Caki2 (cell line): ENCODE results near the gene LRRC31. TPM values are rescaled to one million over a fixed set of nuclear protein-coding genes. Genes with fewer than 3 reads are reported as not detected.

Source experiments
- DNase-seq: peaks from one replicate; pipeline ENCODE4 v3.0.0-alpha.2; 2015; ENCODE audit warnings: low read depth
- in situ Hi-C: cut with HindIII; loops from 2 replicates; pipeline ENCODE4 v1.10.0; 2016; ENCODE audit warnings: low sequenced_read_pairs, low pct_unique_long_range_greater_than_20kb, mixed read lengths
- total RNA-seq: library from RNA; depleted of rRNA; stranded (reverse); fragments of >200 nt; shearing (Covaris generic); gene quantifications from 2 replicates; pipeline ENCODE4 v1.2.3, GENCODE V29; 2014; ENCODE audit warnings: low replicate concordance

The LRRC31 gene
- total RNA-seq, 1 experiment from 2014 or later = 0.47 TPM

DNA sequence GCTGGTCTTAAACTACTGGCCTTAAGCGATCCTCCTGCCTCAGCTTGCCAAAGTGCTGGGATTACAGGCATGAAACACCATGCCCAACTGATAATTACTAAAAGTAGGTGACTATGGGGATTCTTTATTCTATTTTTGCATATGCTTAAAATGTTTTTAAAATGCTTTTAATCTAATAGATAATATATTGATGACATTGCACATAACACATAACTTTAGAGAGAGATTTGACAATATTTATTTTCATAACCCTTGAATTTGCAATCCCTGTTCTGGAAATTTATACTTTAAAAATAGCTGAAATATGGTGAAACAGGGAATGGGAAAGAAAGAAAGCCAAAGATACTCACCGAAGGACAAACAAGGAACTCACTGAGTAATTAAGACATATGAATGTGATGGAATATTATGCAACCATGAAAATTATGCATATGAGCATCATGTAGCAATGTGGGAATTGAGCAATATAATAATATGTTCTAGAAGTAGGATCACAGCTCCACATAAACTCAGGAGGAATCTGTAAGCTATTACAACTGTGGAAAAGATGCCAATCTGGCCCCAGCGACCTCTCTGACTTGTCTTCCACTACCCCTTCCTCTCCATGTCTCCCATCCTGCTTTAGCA lies 2.0 kb downstream of the LRRC31 start:
- no peak for DNase-seq
- in situ Hi-C loops = no loop called here

DNA sequence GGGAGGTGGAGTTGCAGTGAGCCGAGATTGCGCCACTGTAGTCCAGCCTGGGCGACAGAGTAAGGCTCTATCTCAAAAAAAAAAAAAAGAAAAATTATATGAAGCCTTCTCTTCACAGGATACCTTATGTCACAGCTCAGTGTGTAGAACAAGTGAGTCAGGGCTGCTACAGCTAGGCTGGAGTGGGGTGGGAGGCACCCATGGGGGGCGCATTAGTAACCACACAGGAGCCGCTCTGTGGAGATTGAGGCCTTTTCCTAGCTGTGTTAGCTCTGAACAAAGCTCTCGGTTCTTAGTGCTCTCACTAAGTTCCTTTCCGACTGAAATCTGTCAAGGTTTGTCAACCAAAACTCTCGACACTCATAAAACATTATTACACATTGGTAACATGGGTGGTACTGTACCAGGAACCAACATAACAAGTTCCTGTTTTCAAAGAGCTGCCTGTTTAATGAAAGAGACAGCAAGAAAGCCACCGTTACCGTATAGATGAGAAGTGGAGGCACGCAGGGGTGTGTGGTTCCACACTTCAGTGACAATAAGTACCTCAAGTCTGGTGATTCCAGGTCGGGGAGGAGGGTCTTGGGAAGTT lies 4.5 kb downstream of the LRRC31 start:
- in situ Hi-C loops = no loop called here
- DNase-seq = no peak

DNA sequence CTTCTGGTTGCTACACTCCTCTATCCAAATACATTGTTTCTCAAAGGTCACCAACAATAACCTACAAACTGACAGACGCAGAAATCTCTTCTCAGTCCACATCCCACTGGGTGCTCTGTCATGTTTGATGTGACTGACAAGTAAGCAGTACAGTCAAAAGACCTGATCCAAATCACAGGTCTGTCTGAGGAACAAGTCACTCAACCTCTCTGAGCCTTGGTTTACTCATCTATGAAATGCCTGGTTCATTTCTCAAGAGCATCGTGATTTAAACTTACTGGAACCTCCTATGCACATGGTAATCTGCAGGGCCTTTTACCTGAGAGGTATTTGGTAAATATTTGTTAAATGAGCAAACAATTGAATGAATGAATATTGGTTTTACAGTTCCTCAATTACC lies 5.5 kb downstream of the LRRC31 start:
- in situ Hi-C loops = no loop called here
- DNase-seq = no peak

DNA sequence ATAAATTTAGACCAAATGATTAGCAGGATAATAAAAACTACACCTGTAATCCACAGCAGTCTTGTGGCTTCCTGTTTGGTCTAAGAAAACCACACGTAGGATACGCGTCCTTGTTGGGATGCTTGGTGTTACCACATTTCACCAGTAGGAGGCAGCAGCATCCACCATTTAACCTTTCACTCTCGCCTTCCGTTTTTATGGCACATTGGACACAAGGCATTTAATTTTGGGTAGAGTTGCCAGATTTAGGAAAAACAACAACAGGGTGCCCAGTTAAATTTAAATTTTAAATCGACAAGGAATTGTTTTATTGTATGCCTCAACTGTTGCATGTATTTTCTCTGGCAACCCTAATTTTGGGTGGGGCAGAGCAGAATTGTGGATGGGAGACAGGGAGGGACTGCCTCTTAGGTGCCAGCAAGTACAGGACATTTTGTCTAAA lies 6.3 kb downstream of the LRRC31 start:
- in situ Hi-C loops = no loop called here

DNA sequence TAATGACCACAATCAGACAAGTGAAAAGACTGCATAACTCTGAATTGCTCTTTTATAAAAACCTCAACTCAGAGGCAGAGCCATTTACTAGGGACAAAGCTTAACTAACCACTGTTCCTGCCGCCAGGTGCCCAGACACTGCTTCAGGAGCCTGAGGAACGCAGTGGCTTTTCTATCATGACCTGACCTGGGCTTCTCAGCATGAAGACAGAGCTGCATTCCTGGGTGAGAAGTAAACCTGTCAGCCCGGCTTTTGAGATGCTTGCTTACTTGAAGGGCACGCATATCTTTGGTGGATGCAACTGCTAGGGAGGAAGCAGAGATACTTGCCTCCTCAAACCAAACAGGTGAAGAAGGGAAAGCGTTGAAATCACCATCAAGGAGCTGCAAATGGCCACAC lies 7.9 kb downstream of the LRRC31 start:
- no peak for DNase-seq
- in situ Hi-C loops = no loop called here

More for the DNA sequence above, 6.3 kb downstream of the LRRC31 start:
- peak; percentile 77 for DNase-seq

DNA sequence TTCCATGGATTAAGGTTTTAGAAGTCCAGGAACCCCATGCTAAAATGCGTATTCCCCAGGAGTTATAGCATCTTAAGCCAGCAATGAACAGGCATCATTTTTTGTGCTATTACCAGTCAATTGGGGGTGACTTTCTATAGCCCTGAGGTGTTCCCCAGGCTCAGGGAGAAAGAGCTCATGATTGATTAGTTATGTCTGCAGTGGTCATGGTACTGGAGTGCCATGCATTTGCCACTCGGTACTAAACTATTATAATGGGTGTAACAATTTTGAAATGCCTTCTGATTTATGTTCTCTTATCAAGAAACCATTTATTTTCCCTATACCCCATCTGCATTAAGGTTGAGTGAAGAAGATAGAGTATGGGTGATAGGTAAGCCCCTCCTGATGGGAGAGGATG lies 11.9 kb downstream of the LRRC31 start:
- DNase-seq = no peak
- in situ Hi-C loops = no loop called here

DNA sequence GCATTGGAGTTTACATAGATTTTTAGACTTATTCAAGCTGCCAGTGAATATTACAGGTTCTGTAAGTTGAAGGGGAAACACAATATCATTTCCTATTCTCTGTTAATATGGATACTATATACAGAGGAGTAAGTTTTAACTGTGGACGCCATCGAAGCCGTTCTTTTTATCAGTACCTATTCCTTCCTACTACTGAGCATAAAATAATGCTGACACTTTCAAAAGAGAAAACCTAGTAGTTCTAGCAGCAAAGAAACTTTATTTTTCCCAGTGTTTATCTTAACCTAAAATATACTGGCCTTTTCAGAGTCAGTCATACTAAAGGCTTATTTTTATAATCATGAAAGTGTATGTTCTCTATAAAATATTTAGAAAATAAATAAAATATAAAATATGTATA lies 14.2 kb downstream of the LRRC31 start:
- no peak for DNase-seq
- in situ Hi-C loops = no loop called here

DNA sequence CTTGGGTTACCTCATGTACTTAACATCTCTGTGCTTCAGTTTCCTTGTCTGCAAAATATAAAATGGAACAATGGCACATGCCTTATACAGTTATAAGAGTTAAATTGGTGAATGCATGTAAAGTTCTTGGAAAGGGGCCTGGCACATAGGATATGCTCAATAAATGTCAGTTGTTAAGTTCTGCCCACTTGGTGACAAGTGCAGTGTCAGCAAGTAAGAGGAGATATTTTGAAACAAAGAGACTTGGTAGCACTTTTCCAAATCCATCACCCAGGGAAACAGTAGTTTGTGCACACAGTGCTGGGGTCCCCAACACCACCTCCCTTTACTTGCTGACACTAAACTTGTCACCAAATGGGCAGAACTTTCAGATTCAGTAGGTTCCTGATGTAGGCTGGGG lies 19.1 kb downstream of the LRRC31 start:
- no peak for DNase-seq
- in situ Hi-C loops = no loop called here

DNA sequence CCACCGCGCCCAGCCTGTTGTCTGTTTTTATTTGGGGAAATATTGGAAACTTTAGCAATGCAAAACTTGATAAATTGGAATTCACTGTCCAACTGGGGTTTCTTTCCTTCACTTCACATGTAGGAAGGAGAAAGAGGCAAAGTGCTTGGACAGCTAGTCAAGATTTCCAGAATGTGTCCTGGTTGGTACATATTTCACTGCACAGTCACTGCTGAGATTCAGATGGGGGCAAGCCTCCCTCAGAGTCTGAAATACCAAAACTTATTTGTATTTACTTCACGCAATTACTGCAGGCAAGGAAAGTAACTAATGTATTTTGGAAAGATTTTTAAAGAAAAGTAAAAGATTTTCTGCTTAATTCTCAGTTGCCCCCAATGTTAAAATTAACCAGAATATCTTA lies 21.0 kb downstream of the LRRC31 start:
- in situ Hi-C loops = no loop called here
- no peak for DNase-seq

DNA sequence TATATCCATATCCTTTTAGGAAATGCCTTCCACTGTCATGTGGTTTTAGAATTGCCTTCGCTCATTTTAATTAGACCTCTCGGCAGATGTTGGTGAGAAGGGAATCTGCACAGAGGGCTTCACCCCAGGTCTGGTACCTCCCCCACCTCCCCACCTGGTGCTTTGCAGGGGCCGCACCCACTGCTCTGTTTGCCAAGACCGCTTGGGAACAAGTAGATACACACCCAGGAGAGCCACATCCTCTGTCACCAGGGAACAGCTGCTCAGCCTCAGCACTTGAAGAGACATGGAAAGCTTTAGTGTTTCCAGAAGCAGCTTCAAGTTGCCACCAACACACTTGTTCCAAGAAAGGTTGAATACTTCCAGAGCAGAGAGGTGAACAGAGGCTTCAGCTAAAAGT lies 21.8 kb downstream of the LRRC31 start:
- in situ Hi-C loops = no loop called here
- no peak for DNase-seq

DNA sequence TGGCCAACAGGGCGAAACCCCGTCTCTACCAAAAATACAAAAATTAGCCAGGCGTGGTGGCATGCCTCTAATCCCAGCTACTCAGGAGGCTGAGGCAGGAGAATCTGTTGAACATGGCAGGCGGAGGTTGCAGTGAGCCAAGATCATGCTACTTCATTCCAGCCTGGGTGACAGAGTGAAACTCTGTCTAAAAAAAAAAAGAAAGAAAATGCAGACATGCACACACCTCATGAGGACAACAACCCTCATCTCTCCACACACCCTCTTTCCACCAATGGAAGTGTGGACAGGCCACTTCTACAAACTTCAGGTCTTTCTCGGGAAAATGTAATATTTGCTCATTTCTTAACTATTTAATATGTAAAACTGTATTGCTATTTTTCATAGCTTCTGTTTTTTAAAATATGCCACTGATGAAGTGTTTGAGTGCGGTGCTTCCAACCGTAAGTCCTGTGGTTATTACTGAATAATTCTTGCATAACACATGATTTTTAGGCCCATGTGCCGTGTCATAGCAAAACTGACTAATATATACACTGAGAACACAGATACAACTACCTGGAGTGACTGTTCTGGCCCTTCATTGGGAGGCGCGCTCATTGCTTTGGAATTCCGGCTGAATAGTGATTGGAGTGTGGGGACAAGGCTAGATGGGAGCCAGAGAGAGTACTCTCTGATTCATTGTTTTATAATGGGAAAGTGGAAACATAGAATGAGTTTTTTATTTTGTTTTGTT lies 23.1 kb downstream of the LRRC31 start:
- peak; percentile 84 for DNase-seq
- in situ Hi-C loops = no loop called here

DNA sequence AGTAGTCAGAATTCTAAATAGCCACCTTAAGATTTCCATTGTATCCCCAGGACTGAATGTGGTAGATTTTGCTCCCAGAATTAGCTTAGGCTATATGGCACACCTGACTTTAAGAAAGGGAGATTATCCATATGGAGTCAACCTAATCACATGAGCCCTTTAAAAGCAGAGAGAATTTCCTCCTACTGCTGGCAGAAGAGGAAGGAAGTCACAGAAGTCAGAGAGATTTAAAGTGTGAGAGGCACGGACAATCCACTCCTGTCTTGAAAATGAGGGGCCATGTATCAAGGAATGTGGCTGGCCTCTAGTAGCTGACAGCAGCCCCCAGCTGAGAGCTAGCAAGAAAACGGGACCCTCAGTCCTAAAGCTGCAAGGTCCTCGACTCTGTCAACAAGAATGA lies 26.8 kb downstream of the LRRC31 start:
- no peak for DNase-seq
- in situ Hi-C loops = no loop called here

DNA sequence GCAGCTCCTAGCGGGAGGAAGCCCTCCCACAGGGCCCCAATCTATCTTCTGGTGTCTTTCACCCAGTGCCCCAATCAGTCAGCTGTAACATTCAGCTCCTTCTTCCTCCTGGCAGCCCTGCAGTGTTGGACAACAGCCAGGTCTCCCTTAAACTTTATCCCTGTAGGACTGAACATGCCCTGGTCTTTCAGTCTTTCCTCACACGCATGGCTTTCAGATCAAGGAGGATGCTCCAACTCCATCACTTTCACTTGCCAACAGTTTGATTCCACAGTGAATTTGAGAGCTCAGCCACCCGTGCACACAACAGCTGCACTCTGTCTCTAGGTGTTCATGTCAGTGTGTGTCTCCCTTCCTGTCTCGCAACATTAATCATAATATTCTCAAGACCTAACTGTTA lies 28.6 kb downstream of the LRRC31 start:
- in situ Hi-C loops = no loop called here
- peak; percentile 33 for DNase-seq

DNA sequence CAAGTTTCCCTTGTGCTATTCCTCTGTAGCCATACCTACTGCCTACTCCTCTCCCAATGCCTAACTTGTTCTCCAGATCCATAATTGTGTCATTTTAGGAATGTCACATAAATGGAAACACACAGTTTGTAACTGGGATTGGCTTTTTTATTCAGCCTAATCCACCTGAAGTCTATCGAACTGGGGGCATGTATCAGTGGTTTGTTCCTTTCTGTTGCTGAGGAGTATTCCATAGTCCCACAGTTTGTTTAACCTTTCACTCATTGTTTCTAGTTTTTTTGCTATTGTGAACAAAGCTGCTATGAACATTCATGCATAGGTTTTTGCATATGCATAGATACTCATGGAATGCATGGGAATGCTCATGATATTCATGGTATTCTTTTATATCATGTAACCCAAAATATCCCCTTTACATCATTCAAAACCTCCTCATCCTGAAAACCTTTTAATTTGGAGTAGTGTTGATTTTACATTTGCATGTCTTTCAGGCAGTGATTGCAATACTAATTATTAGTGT lies 31.2 kb downstream of the LRRC31 start:
- in situ Hi-C loops = no loop called here
- DNase-seq = no peak

DNA sequence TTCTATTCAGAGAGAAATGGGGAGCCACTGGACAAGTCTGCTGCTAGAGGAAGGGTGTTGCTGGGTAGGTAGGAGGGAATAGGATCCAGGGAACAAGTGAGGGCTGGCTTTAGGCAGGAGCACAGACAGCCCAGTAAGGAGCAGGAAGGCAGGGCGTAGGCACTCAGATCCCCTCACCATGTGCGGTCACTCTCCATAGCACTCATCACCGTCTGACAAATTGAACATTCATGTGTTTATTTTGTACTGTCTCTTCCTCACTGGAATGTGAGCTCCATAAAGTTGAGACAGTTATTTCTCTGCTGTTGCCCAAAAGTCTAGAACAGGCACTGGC lies 32.8 kb downstream of the LRRC31 start:
- DNase-seq = no peak
- in situ Hi-C loops = no loop called here

DNA sequence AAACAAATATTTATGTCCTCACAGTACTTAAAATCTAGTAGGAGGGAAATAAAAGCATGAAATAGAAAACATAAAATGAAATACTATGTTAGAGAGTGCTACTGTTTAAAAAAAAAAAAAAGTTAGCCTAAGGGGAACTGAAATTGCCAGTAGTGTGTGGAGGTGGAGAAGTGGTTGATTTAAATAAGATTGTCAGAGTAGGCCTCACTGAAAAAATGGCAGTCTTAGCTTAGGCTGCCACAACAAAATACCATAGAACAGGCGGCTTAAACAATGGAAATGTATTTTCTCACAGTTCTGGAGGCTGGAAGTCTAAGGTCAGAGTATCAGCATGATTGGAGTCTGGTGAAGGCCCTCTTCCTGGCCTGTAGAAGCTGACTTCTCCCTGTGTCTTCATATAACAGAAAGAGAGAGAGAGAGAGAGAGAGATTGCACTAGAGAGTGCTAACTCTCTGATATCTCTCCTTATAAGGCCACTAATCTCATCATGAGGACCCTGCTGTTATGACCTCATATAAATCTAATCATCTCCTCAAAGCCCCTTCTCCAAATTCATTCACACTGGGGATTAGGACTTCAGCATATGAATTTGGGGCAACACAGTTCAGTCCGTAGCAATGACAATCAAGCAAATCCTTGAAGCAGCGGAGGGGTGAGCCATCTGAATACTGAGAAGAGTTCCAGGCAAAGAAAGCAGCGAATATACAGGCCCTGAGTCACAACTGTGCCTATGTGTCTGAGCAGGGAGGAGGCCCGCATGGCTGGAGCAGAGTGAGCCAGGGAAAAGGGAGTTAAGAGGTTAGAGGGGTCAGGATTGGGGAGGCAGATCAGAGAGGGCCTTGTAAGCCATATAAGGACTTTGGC lies 33.4 kb downstream of the LRRC31 start:
- in situ Hi-C loops = no loop called here
- DNase-seq = no peak

DNA sequence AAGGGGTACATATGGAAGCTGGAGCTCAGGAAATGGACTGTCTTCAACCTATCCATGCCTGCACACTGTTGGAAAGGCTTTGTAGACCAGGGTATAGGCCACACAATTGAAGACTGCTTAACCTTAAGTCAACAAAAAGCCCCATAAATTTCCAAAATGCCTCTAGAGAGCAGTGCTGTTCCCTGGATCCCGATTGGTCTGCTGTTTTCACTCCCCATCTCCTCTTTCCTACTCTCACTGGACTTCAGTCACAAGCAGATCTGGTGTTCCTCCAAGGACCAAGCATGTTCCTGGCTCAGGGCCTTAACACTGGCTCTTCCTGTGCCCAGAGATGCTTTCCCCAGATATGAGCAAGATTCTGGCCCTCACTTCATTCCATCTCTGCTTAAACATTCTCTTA lies 34.2 kb downstream of the LRRC31 start:
- DNase-seq = no peak

DNA sequence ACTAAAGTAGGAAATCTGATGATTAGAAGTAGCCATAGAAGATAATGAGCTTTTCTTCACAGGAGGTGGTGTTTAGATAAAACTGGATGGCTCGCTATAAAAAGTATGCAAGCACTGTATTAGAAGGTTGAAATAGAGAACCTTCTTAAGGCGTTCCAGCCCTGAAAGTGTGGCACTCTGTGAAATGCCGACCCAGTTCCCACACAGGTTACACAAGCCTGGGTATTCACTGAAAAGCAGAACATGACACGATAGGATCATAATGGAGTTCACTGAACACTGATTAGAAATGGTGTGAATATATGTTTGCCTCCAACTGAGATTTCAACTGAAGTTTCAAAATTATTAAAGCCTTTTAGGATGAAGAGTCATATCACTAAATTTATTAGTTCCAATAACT lies 42.0 kb downstream of the LRRC31 start:
- DNase-seq = no peak
- in situ Hi-C loops = no loop called here

More for the DNA sequence above, 34.2 kb downstream of the LRRC31 start:
- in situ Hi-C loops = no loop called here

DNA sequence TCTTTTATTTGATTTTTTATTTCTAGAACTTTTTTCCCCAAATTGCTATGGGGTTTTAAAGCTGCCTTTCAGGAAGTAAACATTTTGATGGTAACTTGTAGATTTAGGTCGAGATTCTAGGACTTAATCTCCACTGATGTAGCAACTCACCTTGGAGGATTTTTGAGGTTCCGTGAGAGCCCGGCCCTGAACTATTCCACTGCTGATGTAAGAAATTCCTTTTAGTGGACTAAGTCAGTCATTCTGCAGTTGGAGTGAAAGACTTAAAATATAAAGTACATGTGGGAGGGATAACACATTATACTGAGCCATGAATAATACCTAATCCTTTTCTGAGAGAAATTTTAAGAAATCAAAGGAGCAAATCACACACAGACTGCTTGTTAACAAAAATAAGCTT lies 44.4 kb downstream of the LRRC31 start:
- in situ Hi-C loops = no loop called here
- no peak for DNase-seq
